Fibroblast of villous mesenchyme (primary cell): ENCODE measurements around the gene NUSAP1. TPM values are rescaled to one million over a fixed set of nuclear protein-coding genes. Genes with fewer than 3 reads are reported as not detected.

Experiments used
- DNase-seq: peaks from one replicate; pipeline ENCODE4 v3.0.0-alpha.2; 2010; ENCODE audit warnings: low read depth
- H3K4me3 ChIP-seq: 2 replicates; pipeline ENCODE4 v1.5.1; 2011; ENCODE audit warnings: low read depth, mild to moderate bottlenecking, low read length
- total RNA-seq: library from RNA; depleted of rRNA; stranded (reverse); fragments of >200 nt; gene quantifications from 2 replicates; pipeline ENCODE4 v1.2.3, GENCODE V29; 2012
- TF ChIP-seq, protein P1 (sequence below): IDR thresholded peaks from 2 replicates; pipeline ENCODE4 v1.5.1; 2012; ENCODE audit warnings: low read depth, mild to moderate bottlenecking, low read length; ENCODE audit not compliant: insufficient read depth

NUSAP1 gene
- total RNA-seq, 1 donor = 59.2 TPM

GRCh38 chr15:41392659-41393058 lies 60.0 kb downstream of the NUSAP1 start:
- H3K4me3 ChIP-seq = no peak overlapping the region
- TF ChIP-seq, protein P1, sequence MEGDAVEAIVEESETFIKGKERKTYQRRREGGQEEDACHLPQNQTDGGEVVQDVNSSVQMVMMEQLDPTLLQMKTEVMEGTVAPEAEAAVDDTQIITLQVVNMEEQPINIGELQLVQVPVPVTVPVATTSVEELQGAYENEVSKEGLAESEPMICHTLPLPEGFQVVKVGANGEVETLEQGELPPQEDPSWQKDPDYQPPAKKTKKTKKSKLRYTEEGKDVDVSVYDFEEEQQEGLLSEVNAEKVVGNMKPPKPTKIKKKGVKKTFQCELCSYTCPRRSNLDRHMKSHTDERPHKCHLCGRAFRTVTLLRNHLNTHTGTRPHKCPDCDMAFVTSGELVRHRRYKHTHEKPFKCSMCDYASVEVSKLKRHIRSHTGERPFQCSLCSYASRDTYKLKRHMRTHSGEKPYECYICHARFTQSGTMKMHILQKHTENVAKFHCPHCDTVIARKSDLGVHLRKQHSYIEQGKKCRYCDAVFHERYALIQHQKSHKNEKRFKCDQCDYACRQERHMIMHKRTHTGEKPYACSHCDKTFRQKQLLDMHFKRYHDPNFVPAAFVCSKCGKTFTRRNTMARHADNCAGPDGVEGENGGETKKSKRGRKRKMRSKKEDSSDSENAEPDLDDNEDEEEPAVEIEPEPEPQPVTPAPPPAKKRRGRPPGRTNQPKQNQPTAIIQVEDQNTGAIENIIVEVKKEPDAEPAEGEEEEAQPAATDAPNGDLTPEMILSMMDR = no peak
- no peak for DNase-seq

- no peak for DNase-seq
- no peak overlapping the region for H3K4me3 ChIP-seq
- TF ChIP-seq, protein P1 = no peak
Observed at GRCh38 chr15:41394924-41395323, 62.2 kb downstream of the NUSAP1 start.

DNA sequence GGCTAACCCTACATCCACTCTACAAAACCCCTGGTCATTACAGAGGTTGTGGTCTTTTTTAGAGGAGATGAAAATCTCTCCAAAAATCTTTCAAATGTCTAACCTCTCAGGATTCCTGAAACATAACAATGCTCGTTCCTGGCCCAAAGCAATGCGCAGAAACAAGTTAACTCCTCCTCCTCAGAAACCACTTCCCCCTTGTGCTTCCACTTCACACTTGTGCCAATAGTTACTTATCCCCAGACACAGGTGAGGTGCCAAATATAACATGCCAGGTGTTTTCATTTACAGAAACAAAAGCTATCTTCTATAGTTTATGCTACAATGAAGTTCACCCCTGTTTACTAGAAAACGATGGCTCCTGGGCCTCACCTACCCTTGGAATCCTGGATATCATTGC lies 63.4 kb downstream of the NUSAP1 start:
- TF ChIP-seq, protein P1 = no peak
- DNase-seq = no peak
- no peak overlapping the region for H3K4me3 ChIP-seq

DNA sequence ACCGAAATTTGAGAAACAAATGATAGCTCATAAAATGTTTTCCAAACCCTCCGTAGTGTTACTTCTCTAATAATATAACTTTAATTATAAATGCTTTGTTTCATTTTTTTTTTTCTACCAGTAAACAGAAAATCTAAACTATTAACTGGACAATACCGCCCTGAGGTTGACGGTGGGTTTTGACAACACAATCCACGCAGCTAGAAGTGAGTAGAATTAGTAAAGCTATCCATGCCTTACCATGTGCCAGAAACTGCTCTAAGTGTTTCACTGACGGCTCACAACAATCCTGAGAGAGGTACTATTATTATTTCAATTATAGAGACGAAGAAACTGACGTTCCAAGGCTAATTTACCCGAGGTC lies 69.2 kb downstream of the NUSAP1 start:
- DNase-seq = no peak
- TF ChIP-seq, protein P1 = no peak
- peak overlapping the region; percentile 88 for H3K4me3 ChIP-seq

DNA sequence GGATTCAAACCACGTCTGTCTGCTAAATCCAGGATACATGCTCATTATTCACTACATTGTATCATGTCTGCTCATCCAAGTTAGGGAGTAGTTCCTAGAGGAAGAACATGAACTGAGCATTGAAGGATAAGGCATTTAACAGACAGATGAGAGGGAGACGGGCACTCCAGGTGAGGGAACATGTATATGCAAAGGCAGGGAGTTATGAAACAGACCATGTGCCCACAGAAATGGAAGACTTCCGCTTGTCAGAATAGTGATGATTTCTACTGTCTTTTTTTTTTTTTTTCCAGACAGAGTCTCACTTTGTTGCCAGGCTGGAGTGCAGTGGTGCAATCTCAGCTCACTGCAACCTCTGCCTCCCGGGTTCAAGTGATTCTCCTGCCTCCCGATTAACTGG lies 74.7 kb downstream of the NUSAP1 start:
- H3K4me3 ChIP-seq = no peak overlapping the region
- DNase-seq = no peak
- TF ChIP-seq, protein P1 = no peak

DNA sequence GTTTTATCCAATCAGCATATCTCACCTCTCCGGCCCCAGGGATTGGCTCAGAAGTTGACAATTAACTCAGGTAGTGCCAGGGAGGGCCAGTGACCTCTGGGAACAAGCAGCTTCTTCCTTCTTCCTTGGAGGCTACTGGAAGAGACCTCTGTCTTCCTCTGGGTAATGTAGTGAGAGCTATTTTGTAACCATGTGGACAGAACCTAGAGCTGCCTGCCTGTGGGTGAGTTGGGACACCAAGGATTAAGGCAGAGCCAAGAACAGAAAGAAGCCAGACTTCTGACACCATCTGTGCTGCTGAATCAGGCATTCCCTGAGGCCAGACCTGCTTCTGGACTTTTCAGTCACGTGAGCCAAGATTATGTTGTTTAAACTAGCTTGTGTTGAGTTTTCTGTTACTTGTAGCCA lies 75.6 kb downstream of the NUSAP1 start:
- peak; percentile 98 for DNase-seq
- TF ChIP-seq, protein P1 = no peak
- H3K4me3 ChIP-seq = no peak overlapping the region

DNA sequence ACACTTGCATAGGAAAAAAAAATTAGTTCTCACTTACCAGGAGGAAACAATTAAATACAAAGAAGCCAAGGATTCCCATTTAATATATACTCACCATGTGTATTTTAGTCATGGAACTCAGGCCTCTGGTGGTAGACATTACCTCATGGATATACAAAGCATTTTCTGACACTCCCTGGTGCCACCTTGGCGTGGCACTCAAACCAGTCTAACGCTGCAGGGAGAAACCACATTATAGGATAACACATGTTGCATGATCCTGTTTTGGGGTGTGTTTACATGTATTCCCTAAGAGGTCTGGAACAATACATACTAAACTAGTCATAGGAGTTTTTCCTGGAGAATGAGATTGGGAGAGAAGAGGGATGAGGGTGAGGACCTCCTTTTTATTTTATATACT lies 78.3 kb downstream of the NUSAP1 start:
- TF ChIP-seq, protein P1 = no peak
- DNase-seq = no peak

More for the DNA sequence above, 78.3 kb downstream of the NUSAP1 start:
- no peak overlapping the region for H3K4me3 ChIP-seq
